Liver (tissue), 9 donors: ENCODE measurements around the gene SMOC1. TPM values are rescaled to one million over a fixed set of nuclear protein-coding genes. Genes with fewer than 3 reads are reported as not detected.

Experiments
- DNase-seq: peaks from one replicate; pipeline ENCODE4 v3.0.0-alpha.2; 2017; ENCODE audit warnings: low spot score
- H3K27ac ChIP-seq, 2 donors: one replicate each; pipeline ENCODE4 v1.7.0; 2013; ENCODE audit warnings: inconsistent platforms in 2 of 2, low read length in 2 of 2, control low read depth in 1 of 2, low read depth in 1 of 2, mild to moderate bottlenecking in 1 of 2
- H3K27me3 ChIP-seq, 4 donors: one replicate each; pipeline versions ENCODE4 v1.6.1 to v1.7.0; 2013; ENCODE audit warnings: low read length in 3 of 4, inconsistent platforms in 1 of 4, mild to moderate bottlenecking in 1 of 4, moderate library complexity in 1 of 4; ENCODE audit not compliant: control insufficient read depth in 4 of 4, insufficient read depth in 4 of 4
- H3K36me3 ChIP-seq, 4 donors: one replicate each; pipeline versions ENCODE4 v1.6.1 to v1.7.0; 2013; ENCODE audit warnings: low read length in 3 of 4, mild to moderate bottlenecking in 3 of 4, low read depth in 1 of 4, moderate library complexity in 1 of 4; ENCODE audit not compliant: control insufficient read depth in 4 of 4, insufficient read depth in 3 of 4
- H3K4me1 ChIP-seq, 4 donors: one replicate each; pipeline versions ENCODE4 v1.6.1 to v1.7.0; 2013; ENCODE audit warnings: low read length in 3 of 4, mild to moderate bottlenecking in 3 of 4, moderate library complexity in 1 of 4; ENCODE audit not compliant: control insufficient read depth in 4 of 4, insufficient read depth in 4 of 4
- H3K4me3 ChIP-seq, 3 donors: one replicate each; pipeline versions ENCODE4 v1.6.1 to v1.7.0; 2013; ENCODE audit warnings: low read length in 3 of 3, control low read depth in 1 of 3, low read depth in 1 of 3, mild to moderate bottlenecking in 1 of 3
- H3K9ac ChIP-seq, 2 donors: one replicate each; pipeline ENCODE4 v1.7.0; 2013; ENCODE audit warnings: low read length in 2 of 2, mild to moderate bottlenecking in 2 of 2, moderate library complexity in 2 of 2, control low read depth in 1 of 2, low read depth in 1 of 2
- H3K9me3 ChIP-seq, 4 donors: one replicate each; pipeline versions ENCODE4 v1.6.1 to v1.7.0; 2013; ENCODE audit warnings: low read length in 3 of 4; ENCODE audit not compliant: control insufficient read depth in 4 of 4
- CTCF ChIP-seq: fragments of 150-350 bp; IDR thresholded peaks from 2 replicates; pipeline ENCODE4 v1.5.1; 2017; ENCODE audit warnings: improper control_type of control experiment, low read depth, low read length; ENCODE audit not compliant: missing input control
- EGR1 ChIP-seq, 2 donors: IDR thresholded peaks; 2 replicates each; pipeline ENCODE4 v1.6.1; 2016 to 2018; ENCODE audit warnings: antibody characterized with exemption in 2 of 2, low read depth in 2 of 2
- FOXA1 ChIP-seq: IDR thresholded peaks from 2 replicates; pipeline ENCODE4 v1.6.1; 2016; ENCODE audit warnings: antibody characterized with exemption
- GABPA ChIP-seq, 2 donors: IDR thresholded peaks in 1 of 2; conservative IDR thresholded peaks in 1 of 2; 2 replicates each; pipeline ENCODE4 v1.6.1; 2016; ENCODE audit warnings: antibody characterized with exemption in 2 of 2, mild to moderate bottlenecking in 1 of 2, moderate library complexity in 1 of 2
- HNF4A ChIP-seq, 2 donors: conservative IDR thresholded peaks; 2 replicates each; pipeline ENCODE4 v1.6.1; 2016; ENCODE audit warnings: antibody characterized with exemption in 2 of 2, mild to moderate bottlenecking in 2 of 2
- HNF4G ChIP-seq: IDR thresholded peaks from 2 replicates; pipeline ENCODE4 v1.6.1; 2016; ENCODE audit warnings: antibody characterized with exemption
- RAD21 ChIP-seq, 2 donors: IDR thresholded peaks; 2 replicates each; pipeline ENCODE4 v1.6.1; 2016; ENCODE audit warnings: antibody characterized with exemption in 2 of 2, mild to moderate bottlenecking in 2 of 2
- REST ChIP-seq: IDR thresholded peaks from 2 replicates; pipeline ENCODE4 v1.6.1; 2016; ENCODE audit warnings: antibody characterized with exemption, mild to moderate bottlenecking
- RXRA ChIP-seq, 2 donors: IDR thresholded peaks; 2 replicates each; pipeline ENCODE4 v1.6.1; 2017 to 2018; ENCODE audit warnings: antibody characterized with exemption in 2 of 2, mild to moderate bottlenecking in 1 of 2
- SP1 ChIP-seq: IDR thresholded peaks from 2 replicates; pipeline ENCODE4 v1.6.1; 2018; ENCODE audit warnings: antibody characterized with exemption, mild to moderate bottlenecking
- YY1 ChIP-seq: IDR thresholded peaks from 2 replicates; pipeline ENCODE4 v1.6.1; 2016; ENCODE audit warnings: antibody characterized with exemption, mild to moderate bottlenecking
- ZBTB33 ChIP-seq: IDR thresholded peaks from 2 replicates; pipeline ENCODE4 v1.6.1; 2016; ENCODE audit warnings: antibody characterized with exemption
- WGBS: extraction: QIAGEN DNeasy Blood & Tissue Kit; methylation state at CpG from one replicate; pipeline ENCODE4 v1.1.7; 2013; 5-methylcytosine and 5-hydroxymethylcytosine counted together
- polyA plus RNA-seq, 2 donors: library from polyadenylated mRNA; stranded (reverse) in 1 of 2; unstranded in 1 of 2; fragments of 200-250 nt in 1 of 2; fragments of >200 nt in 1 of 2; fragmentation: Nextera tagmentation in 1 of 2; extraction: Ambion mirVana in 1 of 2; gene quantifications; one replicate each; pipeline versions ENCODE4 v1.2.1 to v1.2.3, GENCODE V29; 2013 to 2015
- total RNA-seq, 2 donors: library from RNA; depleted of rRNA; stranded (reverse); fragments of >200 nt; gene quantifications; one replicate each; pipeline ENCODE4 v1.2.3, GENCODE V29; 2014
- TF ChIP-seq, protein P1 (sequence below): IDR thresholded peaks from 2 replicates; pipeline ENCODE4 v1.6.1; 2016; ENCODE audit warnings: antibody characterized with exemption
- donor health status: healthy.
- donor health status: healthy.
- donor health status: healthy.
- donor health status: healthy.
- donor health status: healthy.

The SMOC1 gene
- total and polyA plus RNA-seq, 4 donors, result 11.2 to 43.7 (median 27.4) TPM

DNA sequence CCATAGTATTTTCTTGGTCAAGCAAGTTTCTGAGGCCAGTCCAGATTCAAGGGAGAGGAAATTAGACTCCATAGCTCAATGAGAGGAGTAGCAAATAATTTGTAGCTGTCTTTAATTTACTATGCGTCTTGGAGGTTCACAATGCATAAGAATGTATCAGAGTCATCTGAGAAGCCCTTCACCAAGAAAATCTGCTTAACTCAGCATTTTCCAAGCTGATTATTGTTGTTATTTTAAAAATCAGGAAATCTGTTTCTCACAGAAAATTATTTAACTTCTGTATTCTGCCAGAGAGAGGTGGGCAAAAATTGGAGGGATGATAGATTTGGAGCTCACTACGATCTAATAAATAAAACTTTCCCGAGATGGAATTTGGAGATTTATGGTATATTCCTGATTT, 72.0 kb downstream of the SMOC1 start:
- no peak for DNase-seq
- no peak overlapping the region for H3K27ac ChIP-seq
- H3K4me3 ChIP-seq, result no peak overlapping the region
- no peak overlapping the region for H3K9ac ChIP-seq
- no peaks in the 10 kb centered on the region for H3K9me3 ChIP-seq
- peaks cover 0 to 17% (median 8%) of the 10 kb centered on the region in 4 donors for H3K36me3 ChIP-seq
- no peaks in the 10 kb centered on the region for H3K27me3 ChIP-seq
- TF ChIP-seq GABPA (IDR thresholded peaks at IDR 0.05 in 1 of 2, conservative IDR thresholded peaks at IDR 0.05 in 1 of 2), result no peak
- TF ChIP-seq ZBTB33, result no peak
- no peak for TF ChIP-seq EGR1 (IDR thresholded peaks at IDR 0.05; ENCODE audit: low read depth in 2 of 2)
- WGBS, result 98% methylated on average over 3 of the region's 3 CpGs
- H3K4me1 ChIP-seq, result peaks cover 8 to 29% (median 17%) of the 10 kb centered on the region in 4 donors

DNA sequence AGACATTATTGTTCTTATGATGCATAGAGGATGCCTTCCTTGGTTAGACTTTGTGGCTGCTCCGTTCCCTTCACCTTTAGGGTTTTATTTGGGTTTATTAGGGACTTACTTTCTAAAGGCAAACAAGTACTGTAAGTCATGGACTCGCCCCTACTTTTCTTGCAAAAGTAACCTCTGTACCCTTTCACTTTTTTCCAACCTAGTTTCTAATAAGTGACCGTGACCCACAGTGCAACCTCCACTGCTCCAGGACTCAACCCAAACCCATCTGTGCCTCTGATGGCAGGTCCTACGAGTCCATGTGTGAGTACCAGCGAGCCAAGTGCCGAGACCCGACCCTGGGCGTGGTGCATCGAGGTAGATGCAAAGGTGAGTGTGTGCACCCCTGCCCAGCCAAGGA, 72.7 kb downstream of the SMOC1 start:
- Histone ChIP-seq H3K27me3 (no peaks in the 10 kb centered on the region), H3K9ac (no peak overlapping the region), H3K4me3 (no peak overlapping the region), H3K4me1 (peaks cover 8 to 29% (median 17%) of the 10 kb centered on the region in 4 donors), H3K36me3 (peaks cover 0 to 17% (median 8%) of the 10 kb centered on the region in 4 donors), H3K9me3 (no peaks in the 10 kb centered on the region), H3K27ac (no peak overlapping the region)
- DNase-seq, result no peak
- WGBS, result 82% methylated on average over 9 of the region's 9 CpGs
- peak in 1 of 2 donors; percentile 11 for TF ChIP-seq RAD21 (IDR thresholded peaks at IDR 0.05)
- peak; percentile 12 to 72 for TF ChIP-seq HNF4A (conservative IDR thresholded peaks at IDR 0.05)
- TF ChIP-seq, protein P1, sequence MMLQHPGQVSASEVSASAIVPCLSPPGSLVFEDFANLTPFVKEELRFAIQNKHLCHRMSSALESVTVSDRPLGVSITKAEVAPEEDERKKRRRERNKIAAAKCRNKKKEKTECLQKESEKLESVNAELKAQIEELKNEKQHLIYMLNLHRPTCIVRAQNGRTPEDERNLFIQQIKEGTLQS, result no peak
- TF ChIP-seq EGR1 (IDR thresholded peaks at IDR 0.05; ENCODE audit: low read depth in 2 of 2), result no peak
- TF ChIP-seq SP1, result no peak
- TF ChIP-seq CTCF, result no peak
- TF ChIP-seq FOXA1, result no peak
- no peak for TF ChIP-seq ZBTB33
- TF ChIP-seq REST, result no peak
- no peak for TF ChIP-seq HNF4G
- peak in 1 of 2 donors; percentile 50 for TF ChIP-seq RXRA (IDR thresholded peaks at IDR 0.05)
- TF ChIP-seq YY1, result no peak
